ENCODE measurements around the gene OPCML. TPM values are rescaled to one million over a fixed set of nuclear protein-coding genes. Genes with fewer than 3 reads are reported as not detected.

Gene OPCML
- polyA plus RNA-seq, 1 donor (not counting 4 experiments of a cell fraction or from before 2014, with no cell fraction given), result 0.04 TPM

- H3K4me2 ChIP-seq (ENCODE audit: control insufficient read depth, extremely low read depth, insufficient read depth, low read depth, low read length), result no peak overlapping the region
- H3K27ac ChIP-seq (ENCODE audit: control insufficient read depth, insufficient read depth, low read length), result no peak overlapping the region
- no peaks in the 10 kb centered on the region for H3K36me3 ChIP-seq (ENCODE audit: control insufficient read depth in 2 of 2, extremely low read depth in 1 of 2, insufficient read depth in 2 of 2, low read length in 2 of 2)
- H3K27me3 ChIP-seq (ENCODE audit: control insufficient read depth, extremely low read depth, insufficient read depth, low read length), result no peaks in the 10 kb centered on the region
- H4K20me1 ChIP-seq (ENCODE audit: control insufficient read depth, extremely low read depth, insufficient read depth, low read length), result no peaks in the 10 kb centered on the region
- H3K4me3 ChIP-seq (ENCODE audit: control insufficient read depth in 2 of 3, extremely low read depth in 1 of 3, insufficient read depth in 2 of 3, low read depth in 1 of 3, low read length in 3 of 3), result no peak overlapping the region
- H3K9me1 ChIP-seq (ENCODE audit: control insufficient read depth, extremely low read depth, insufficient read depth, low read length), result no peaks in the 10 kb centered on the region
- TF ChIP-seq EZH2 (IDR thresholded peaks at IDR 0.05; ENCODE audit: low read length) (no peak), CTCF (optimal IDR thresholded peaks at IDR 0.05 in 1 of 3, IDR thresholded peaks at IDR 0.05 in 1 of 3, conservative IDR thresholded peaks at IDR 0.05 in 1 of 3; ENCODE audit: extremely low read depth in 1 of 3, insufficient read depth in 2 of 3, low read length in 3 of 3) (no peak)
- H2AFZ ChIP-seq (ENCODE audit: control insufficient read depth, low read length), result no peak overlapping the region
- no peaks in the 10 kb centered on the region for H3K9me3 ChIP-seq (ENCODE audit: control insufficient read depth, low read depth, low read length)
- H3K4me1 ChIP-seq (ENCODE audit: control insufficient read depth, extremely low read depth, insufficient read depth, low read length), result no peaks in the 10 kb centered on the region
- H3K9ac ChIP-seq (ENCODE audit: control insufficient read depth, extremely low read depth, insufficient read depth, low read length), result no peak overlapping the region
- no peak for FAIRE-seq
- dilution Hi-C loops (cut with MboI; ENCODE audit: extremely low pct_ligation_motif_present, low sequenced_read_pairs), result no loop called here
- DNase-seq (ENCODE audit: low read depth, low spot score), result no peak
- H3K79me2 ChIP-seq (ENCODE audit: control insufficient read depth, insufficient read depth, low read length), result no peaks in the 10 kb centered on the region
These were observed 976.0 kb downstream of the OPCML start for GRCh38 chr11:132556316-132556715.

GRCh38 chr11:132555617-132556016 lies 976.7 kb downstream of the OPCML start:
- no peaks in the 10 kb centered on the region for H3K4me1 ChIP-seq (ENCODE audit: control insufficient read depth, extremely low read depth, insufficient read depth, low read length)
- H3K27me3 ChIP-seq (ENCODE audit: control insufficient read depth, extremely low read depth, insufficient read depth, low read length), result no peaks in the 10 kb centered on the region
- H4K20me1 ChIP-seq (ENCODE audit: control insufficient read depth, extremely low read depth, insufficient read depth, low read length), result no peaks in the 10 kb centered on the region
- DNase-seq (ENCODE audit: low read depth, low spot score) (no peak), FAIRE-seq (no peak)
- no peak overlapping the region for H3K27ac ChIP-seq (ENCODE audit: control insufficient read depth, insufficient read depth, low read length)
- TF ChIP-seq EZH2 (IDR thresholded peaks at IDR 0.05; ENCODE audit: low read length) (no peak), CTCF (optimal IDR thresholded peaks at IDR 0.05 in 1 of 3, IDR thresholded peaks at IDR 0.05 in 1 of 3, conservative IDR thresholded peaks at IDR 0.05 in 1 of 3; ENCODE audit: extremely low read depth in 1 of 3, insufficient read depth in 2 of 3, low read length in 3 of 3) (no peak)
- H3K79me2 ChIP-seq (ENCODE audit: control insufficient read depth, insufficient read depth, low read length), result no peaks in the 10 kb centered on the region
- no peak overlapping the region for H3K4me3 ChIP-seq (ENCODE audit: control insufficient read depth in 2 of 3, extremely low read depth in 1 of 3, insufficient read depth in 2 of 3, low read depth in 1 of 3, low read length in 3 of 3)
- no peak overlapping the region for H3K4me2 ChIP-seq (ENCODE audit: control insufficient read depth, extremely low read depth, insufficient read depth, low read depth, low read length)
- H3K9me1 ChIP-seq (ENCODE audit: control insufficient read depth, extremely low read depth, insufficient read depth, low read length), result no peaks in the 10 kb centered on the region
- no peaks in the 10 kb centered on the region for H3K9me3 ChIP-seq (ENCODE audit: control insufficient read depth, low read depth, low read length)
- dilution Hi-C loops (cut with MboI; ENCODE audit: extremely low pct_ligation_motif_present, low sequenced_read_pairs), result no loop called here
- H2AFZ ChIP-seq (ENCODE audit: control insufficient read depth, low read length), result no peak overlapping the region
- H3K36me3 ChIP-seq (ENCODE audit: control insufficient read depth in 2 of 2, extremely low read depth in 1 of 2, insufficient read depth in 2 of 2, low read length in 2 of 2), result no peaks in the 10 kb centered on the region
- H3K9ac ChIP-seq (ENCODE audit: control insufficient read depth, extremely low read depth, insufficient read depth, low read length), result no peak overlapping the region

All from keratinocyte (primary cell).